NB4 (cell line): ENCODE data around the gene MRPL48.

Experiments used
- CTCF ChIP-seq: IDR thresholded peaks from one replicate; pipeline ENCODE4 v1.5.1; 2012; ENCODE audit warnings: low read depth, low read length
- MAX ChIP-seq: IDR thresholded peaks from 2 replicates; pipeline ENCODE4 v1.6.1; 2011; ENCODE audit warnings: low read depth, low read length
- MYC ChIP-seq: IDR thresholded peaks from 2 replicates; pipeline ENCODE4 v1.6.1; 2011; ENCODE audit warnings: low read depth, low read length
- POLR2A ChIP-seq: IDR thresholded peaks from 2 replicates; pipeline ENCODE4 v1.6.1; 2011; ENCODE audit warnings: mild to moderate bottlenecking; ENCODE audit not compliant: insufficient read length; ENCODE audit errors: extremely low read depth

- TF ChIP-seq CTCF (no peak), MYC (no peak), POLR2A (no peak), MAX (no peak)
Measured at GRCh38 chr11:73889019-73889418, 101.3 kb downstream of the MRPL48 start.
